ENCODE data around the gene TRIM33. TPM values are rescaled to one million over a fixed set of nuclear protein-coding genes. Genes with fewer than 3 reads are reported as not detected.
A peak's percentile ranks its signal among the peaks of the same experiment; 100 is the strongest.

Gene TRIM33
- total and polyA plus RNA-seq, 2 of the 13 experiments (the other 11 are each of a cell fraction or from before 2014, with no cell fraction given), result 35.5 to 42.2 TPM

- TF ChIP-seq PAXIP1 (CRISPR knock-in tag; conservative IDR thresholded peaks at IDR 0.05) (peak; percentile 76), ZNF234 (CRISPR knock-in tag; conservative IDR thresholded peaks at IDR 0.05) (no peak), PAF1 (CRISPR knock-in tag; IDR thresholded peaks at IDR 0.05) (no peak), ZNF782 (CRISPR knock-in tag; IDR thresholded peaks at IDR 0.05; ENCODE audit: borderline replicate concordance) (no peak), KDM1A (CRISPR knock-in tag; IDR thresholded peaks at IDR 0.05) (no peak), RARG (CRISPR knock-in tag; IDR thresholded peaks at IDR 0.05; ENCODE audit: low read depth) (no peak), TFE3 (CRISPR knock-in tag; IDR thresholded peaks at IDR 0.05) (peak; percentile 76; the same call in 1 of the 2 replicates), ZFP62 (CRISPR knock-in tag; IDR thresholded peaks at IDR 0.05) (no peak), ZNF329 (CRISPR knock-in tag; IDR thresholded peaks at IDR 0.05; ENCODE audit: low read depth) (no peak), NR2F6 (IDR thresholded peaks at IDR 0.05) (0 out of 2 replicates have a peak, but pooled peaks have one; percentile 25), NR2F6 (CRISPR knock-in tag; IDR thresholded peaks at IDR 0.05) (0 out of 2 replicates have a peak, but pooled peaks have one; percentile 26), CAMTA2 (CRISPR knock-in tag; IDR thresholded peaks at IDR 0.05; ENCODE audit: borderline replicate concordance) (no peak), TOPORS (CRISPR knock-in tag; IDR thresholded peaks at IDR 0.05) (no peak), BORCS8-MEF2B (CRISPR knock-in tag; IDR thresholded peaks at IDR 0.05) (no peak), ZNF816 (CRISPR knock-in tag; IDR thresholded peaks at IDR 0.05; ENCODE audit: borderline replicate concordance) (no peak), KAT2B (IDR thresholded peaks at IDR 0.05; ENCODE audit: borderline replicate concordance, low read depth, low read length) (no peak), EZH2 (conservative IDR thresholded peaks at IDR 0.05; ENCODE audit: low read depth, low read length) (no peak), ZHX1 (CRISPR knock-in tag; IDR thresholded peaks at IDR 0.05; ENCODE audit: low read depth) (peak; percentile 55; the same call in 1 of the 2 replicates), DPF2 (CRISPR knock-in tag; IDR thresholded peaks at IDR 0.05; ENCODE audit: borderline replicate concordance, low read depth) (no peak)
- TF ChIP-seq, protein P1, sequence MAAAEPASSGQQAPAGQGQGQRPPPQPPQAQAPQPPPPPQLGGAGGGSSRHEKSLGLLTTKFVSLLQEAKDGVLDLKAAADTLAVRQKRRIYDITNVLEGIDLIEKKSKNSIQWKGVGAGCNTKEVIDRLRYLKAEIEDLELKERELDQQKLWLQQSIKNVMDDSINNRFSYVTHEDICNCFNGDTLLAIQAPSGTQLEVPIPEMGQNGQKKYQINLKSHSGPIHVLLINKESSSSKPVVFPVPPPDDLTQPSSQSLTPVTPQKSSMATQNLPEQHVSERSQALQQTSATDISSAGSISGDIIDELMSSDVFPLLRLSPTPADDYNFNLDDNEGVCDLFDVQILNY (CRISPR knock-in tag; conservative IDR thresholded peaks at IDR 0.05), result no peak
- TF ChIP-seq, protein P2, sequence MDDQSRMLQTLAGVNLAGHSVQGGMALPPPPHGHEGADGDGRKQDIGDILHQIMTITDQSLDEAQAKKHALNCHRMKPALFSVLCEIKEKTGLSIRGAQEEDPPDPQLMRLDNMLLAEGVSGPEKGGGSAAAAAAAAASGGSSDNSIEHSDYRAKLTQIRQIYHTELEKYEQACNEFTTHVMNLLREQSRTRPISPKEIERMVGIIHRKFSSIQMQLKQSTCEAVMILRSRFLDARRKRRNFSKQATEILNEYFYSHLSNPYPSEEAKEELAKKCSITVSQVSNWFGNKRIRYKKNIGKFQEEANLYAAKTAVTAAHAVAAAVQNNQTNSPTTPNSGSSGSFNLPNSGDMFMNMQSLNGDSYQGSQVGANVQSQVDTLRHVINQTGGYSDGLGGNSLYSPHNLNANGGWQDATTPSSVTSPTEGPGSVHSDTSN (CRISPR knock-in tag; IDR thresholded peaks at IDR 0.05; ENCODE audit: borderline replicate concordance), result no peak
Measured at GRCh38 chr1:114457675-114458236, 53.2 kb downstream of the TRIM33 start (continued).
